Neuronal stem cell (in vitro differentiated cells): ENCODE results near the gene ZNF740.

Experiments
- DNase-seq: peaks from one replicate; pipeline ENCODE4 v3.0.0-alpha.2; 2013; ENCODE audit warnings: low spot score
- H2AFZ ChIP-seq: one replicate; pipeline ENCODE4 v1.6.1; 2013; ENCODE audit warnings: mild to moderate bottlenecking, low read length, inconsistent platforms
- H2AK5ac ChIP-seq: 2 replicates; pipeline ENCODE4 v1.6.1; 2013; ENCODE audit warnings: low read depth, mild to moderate bottlenecking, inconsistent platforms, low read length, moderate library complexity, mixed read lengths
- H2BK120ac ChIP-seq: 2 replicates; pipeline ENCODE4 v1.6.1; 2013; ENCODE audit warnings: low read depth, mild to moderate bottlenecking, inconsistent platforms, low read length, moderate library complexity, mixed read lengths
- H2BK12ac ChIP-seq: one replicate; pipeline ENCODE4 v1.6.1; 2013; ENCODE audit warnings: low read length, inconsistent platforms
- H2BK15ac ChIP-seq: 2 replicates; pipeline ENCODE4 v1.6.1; 2013; ENCODE audit warnings: mild to moderate bottlenecking, low read length, inconsistent platforms, mixed read lengths
- H2BK5ac ChIP-seq: one replicate; pipeline ENCODE4 v1.6.1; 2013; ENCODE audit warnings: inconsistent platforms, mild to moderate bottlenecking, low read length, moderate library complexity
- H3K14ac ChIP-seq: one replicate; pipeline ENCODE4 v1.6.1; 2013; ENCODE audit warnings: low read length, inconsistent platforms
- H3K18ac ChIP-seq: 2 replicates; pipeline ENCODE4 v1.6.1; 2013; ENCODE audit warnings: low read length, inconsistent platforms
- H3K23ac ChIP-seq: 2 replicates; pipeline ENCODE4 v1.6.1; 2013; ENCODE audit warnings: low read depth, mild to moderate bottlenecking, mixed read lengths, low read length, inconsistent platforms; ENCODE audit not compliant: poor library complexity
- H3K27ac ChIP-seq: replicated peaks from 3 replicates; pipeline ENCODE4 v1.5.1; 2013; ENCODE audit warnings: low read length, inconsistent platforms
- H3K27me3 ChIP-seq, 3 experiments: 2 replicates each; pipeline ENCODE4 v1.6.1; 2013; ENCODE audit warnings: low read length in 3 of 3, mild to moderate bottlenecking in 2 of 3, inconsistent platforms in 1 of 3, low read depth in 1 of 3, mixed read lengths in 1 of 3, moderate library complexity in 1 of 3; ENCODE audit not compliant: control insufficient read depth in 3 of 3, insufficient read depth in 3 of 3
- H3K36me3 ChIP-seq, 2 donors: replicated peaks in 1 of 2; 2 replicates each; pipeline ENCODE4 v1.6.1; 2013; ENCODE audit warnings: low read length in 2 of 2; ENCODE audit not compliant: control insufficient read depth in 2 of 2, insufficient read depth in 2 of 2
- H3K4ac ChIP-seq: 2 replicates; pipeline ENCODE4 v1.6.1; 2013; ENCODE audit warnings: inconsistent platforms, mild to moderate bottlenecking, low read length, moderate library complexity
- H3K4me1 ChIP-seq, 2 donors: 1 replicate in 1 of 2; 2 replicates in 1 of 2; pipeline ENCODE4 v1.6.1; 2013; ENCODE audit warnings: low read length in 2 of 2, low read depth in 1 of 2; ENCODE audit not compliant: control insufficient read depth in 2 of 2, insufficient read depth in 1 of 2
- H3K4me2 ChIP-seq: one replicate; pipeline ENCODE4 v1.6.1; 2013; ENCODE audit warnings: mild to moderate bottlenecking, low read length, inconsistent platforms; ENCODE audit not compliant: insufficient read depth, poor library complexity, severe bottlenecking
- H3K4me3 ChIP-seq, 2 donors: 2 replicates each; pipeline ENCODE4 v1.5.1; 2013; ENCODE audit warnings: low read length in 2 of 2, mild to moderate bottlenecking in 2 of 2, inconsistent platforms in 1 of 2, moderate library complexity in 1 of 2
- H3K79me1 ChIP-seq: one replicate; pipeline ENCODE4 v1.6.1; 2013; ENCODE audit warnings: low read depth, mild to moderate bottlenecking, inconsistent platforms, low read length, moderate library complexity
- H3K9ac ChIP-seq: one replicate; pipeline ENCODE4 v1.6.1; 2013; ENCODE audit warnings: mild to moderate bottlenecking, low read depth, low read length, inconsistent platforms; ENCODE audit not compliant: poor library complexity
- H3K9me3 ChIP-seq, 2 donors: replicated peaks in 1 of 2; 2 replicates each; pipeline versions ENCODE3 to v1.6.1; 2013; ENCODE audit warnings: low read length in 2 of 2, mild to moderate bottlenecking in 2 of 2, inconsistent platforms in 1 of 2, low read depth in 1 of 2, mixed read lengths in 1 of 2, moderate library complexity in 1 of 2; ENCODE audit not compliant: control insufficient read depth in 2 of 2, insufficient read depth in 1 of 2
- H4K8ac ChIP-seq: one replicate; pipeline ENCODE4 v1.6.1; 2013; ENCODE audit warnings: low read depth, mild to moderate bottlenecking, inconsistent platforms, low read length, moderate library complexity
- H4K91ac ChIP-seq: one replicate; pipeline ENCODE4 v1.6.1; 2013; ENCODE audit warnings: low read length, low read depth, mild to moderate bottlenecking, inconsistent platforms; ENCODE audit not compliant: poor library complexity
- WGBS, 2 donors: extraction: QIAGEN DNeasy Blood & Tissue Kit; methylation state at CpG; one replicate each; pipeline ENCODE4 v1.1.7; 2013; ENCODE audit warnings: missing lambda C conversion rate in 2 of 2, mixed read lengths in 1 of 2; ENCODE audit not compliant: insufficient read length in 2 of 2, insufficient replicate concordance in 1 of 2; ENCODE audit errors: extremely low coverage in 2 of 2; 5-methylcytosine and 5-hydroxymethylcytosine counted together

Gene ZNF740

DNA sequence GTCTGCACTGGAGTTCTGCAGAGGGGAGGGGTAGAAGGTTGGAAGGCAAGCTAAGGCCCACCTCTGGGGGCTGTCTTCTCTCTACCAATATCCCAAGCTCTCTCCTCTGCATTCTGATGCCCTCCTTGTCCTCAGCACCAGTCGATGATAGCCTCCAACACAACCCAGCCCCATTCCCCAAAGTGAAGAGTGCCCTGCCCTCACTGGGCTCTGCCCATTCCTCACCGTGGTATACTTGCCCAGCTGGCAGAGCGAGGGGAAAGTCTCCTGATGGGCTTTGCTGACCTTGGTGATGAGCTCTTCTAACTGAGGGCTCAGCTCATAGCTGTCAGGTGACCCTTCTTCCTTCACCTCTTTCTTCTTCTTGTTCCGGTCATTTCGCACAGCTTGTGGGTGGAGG is 33.7 kb downstream of the ZNF740 start:
- H3K18ac ChIP-seq, result no peak overlapping the region
- H3K4me3 ChIP-seq, result no peak overlapping the region
- H2BK120ac ChIP-seq, result no peak overlapping the region
- no peaks in the 10 kb centered on the region for H3K36me3 ChIP-seq
- no peak overlapping the region for H3K23ac ChIP-seq
- no CpG with 5 or more reads among the region's 5 CpGs for WGBS, 2 donors
- no peak overlapping the region for H4K91ac ChIP-seq
- peaks cover 17 to 22% of the 10 kb centered on the region in 2 donors for H3K4me1 ChIP-seq
- no peaks in the 10 kb centered on the region for H3K9me3 ChIP-seq
- no peak overlapping the region for H3K4ac ChIP-seq
- H3K27me3 ChIP-seq, result peaks cover 0 to 32% (median 13%) of the 10 kb centered on the region in 3 experiments
- no peaks in the 10 kb centered on the region for H3K79me1 ChIP-seq
- no peak overlapping the region for H4K8ac ChIP-seq
- no peak overlapping the region for H2AK5ac ChIP-seq
- DNase-seq, result no peak
- no peak overlapping the region for H2AFZ ChIP-seq
- H2BK5ac ChIP-seq, result no peak overlapping the region
- H2BK12ac ChIP-seq, result no peak overlapping the region
- H3K27ac ChIP-seq, result no peak overlapping the region
- H2BK15ac ChIP-seq, result no peak overlapping the region
- H3K4me2 ChIP-seq, result no peak overlapping the region
- no peak overlapping the region for H3K14ac ChIP-seq
- no peak overlapping the region for H3K9ac ChIP-seq

DNA sequence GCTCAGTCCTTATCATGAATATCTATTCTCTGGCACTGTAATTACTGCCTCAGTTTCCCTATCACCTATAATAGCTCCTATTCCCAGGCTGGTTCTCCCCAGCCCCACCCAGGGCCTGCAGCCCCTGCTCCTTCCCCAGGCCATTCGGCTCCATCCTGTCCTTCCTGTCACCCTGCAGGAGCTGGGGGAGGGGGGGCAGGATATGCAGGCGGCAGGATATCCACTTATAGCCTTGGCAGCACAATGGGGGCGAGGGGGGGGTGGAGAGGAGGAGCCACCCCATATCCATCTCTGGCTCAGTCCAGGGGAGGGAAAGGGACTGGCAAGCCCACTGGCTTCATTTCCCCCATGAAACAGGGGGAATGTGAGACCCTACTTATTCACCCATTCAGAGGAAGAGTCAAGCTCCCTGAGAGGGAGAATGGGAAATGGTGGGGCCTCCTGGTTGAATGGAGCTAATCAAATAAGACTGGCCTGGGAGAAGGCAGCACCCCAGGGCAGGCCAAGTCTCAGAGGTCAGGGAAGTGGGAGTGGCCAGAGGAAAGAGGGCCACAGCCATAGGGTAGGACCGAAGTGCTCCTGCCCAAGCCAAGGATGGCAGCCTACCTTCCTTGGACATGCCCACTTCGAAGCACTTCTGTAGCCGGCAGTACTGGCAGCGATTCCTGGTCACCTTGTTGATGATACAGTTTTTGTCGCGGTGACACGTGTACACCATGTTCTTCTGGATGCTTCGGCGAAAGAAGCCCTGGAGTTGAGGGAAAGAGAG is 34.3 kb downstream of the ZNF740 start:
- Histone ChIP-seq H3K4ac (no peak overlapping the region), H2AFZ (no peak overlapping the region), H3K4me1 (peaks cover 23 to 27% of the 10 kb centered on the region in 2 donors), H4K91ac (no peak overlapping the region), H3K23ac (no peak overlapping the region), H2BK12ac (no peak overlapping the region), H3K27me3 (peaks cover 4 to 38% (median 20%) of the 10 kb centered on the region in 3 experiments), H2BK15ac (no peak overlapping the region), H3K18ac (no peak overlapping the region), H3K36me3 (no peaks in the 10 kb centered on the region), H2BK5ac (no peak overlapping the region), H3K9me3 (no peaks in the 10 kb centered on the region), H3K27ac (no peak overlapping the region), H2AK5ac (no peak overlapping the region), H4K8ac (no peak overlapping the region), H3K9ac (no peak overlapping the region), H2BK120ac (no peak overlapping the region), H3K14ac (no peak overlapping the region), H3K4me3 (no peak overlapping the region), H3K79me1 (no peaks in the 10 kb centered on the region), H3K4me2 (no peak overlapping the region)
- DNase-seq, result no peak
- WGBS, 2 donors, result no CpG with 5 or more reads among the region's 12 CpGs

DNA sequence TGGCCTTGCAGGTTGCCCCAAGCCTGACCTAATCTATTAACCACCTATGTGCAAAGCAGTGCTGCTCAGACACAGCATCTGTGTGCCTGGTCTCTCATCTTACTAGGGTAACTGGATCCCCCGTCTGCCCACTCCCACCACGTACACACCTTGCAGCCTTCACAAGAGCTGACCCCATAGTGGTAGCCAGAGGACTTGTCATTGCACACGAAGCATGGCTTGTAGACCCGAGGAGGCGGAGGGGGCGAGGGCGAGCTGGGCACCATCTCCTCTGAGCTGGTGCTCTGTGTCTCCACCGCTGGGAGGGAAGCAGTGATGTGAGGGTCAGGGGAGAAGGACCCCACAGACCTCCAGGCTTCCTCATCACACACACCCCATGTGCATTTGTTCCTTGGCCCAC is 35.0 kb downstream of the ZNF740 start:
- peak overlapping the region; percentile 23 for H3K23ac ChIP-seq
- DNase-seq, result no peak
- no peak overlapping the region for H2BK120ac ChIP-seq

DNA sequence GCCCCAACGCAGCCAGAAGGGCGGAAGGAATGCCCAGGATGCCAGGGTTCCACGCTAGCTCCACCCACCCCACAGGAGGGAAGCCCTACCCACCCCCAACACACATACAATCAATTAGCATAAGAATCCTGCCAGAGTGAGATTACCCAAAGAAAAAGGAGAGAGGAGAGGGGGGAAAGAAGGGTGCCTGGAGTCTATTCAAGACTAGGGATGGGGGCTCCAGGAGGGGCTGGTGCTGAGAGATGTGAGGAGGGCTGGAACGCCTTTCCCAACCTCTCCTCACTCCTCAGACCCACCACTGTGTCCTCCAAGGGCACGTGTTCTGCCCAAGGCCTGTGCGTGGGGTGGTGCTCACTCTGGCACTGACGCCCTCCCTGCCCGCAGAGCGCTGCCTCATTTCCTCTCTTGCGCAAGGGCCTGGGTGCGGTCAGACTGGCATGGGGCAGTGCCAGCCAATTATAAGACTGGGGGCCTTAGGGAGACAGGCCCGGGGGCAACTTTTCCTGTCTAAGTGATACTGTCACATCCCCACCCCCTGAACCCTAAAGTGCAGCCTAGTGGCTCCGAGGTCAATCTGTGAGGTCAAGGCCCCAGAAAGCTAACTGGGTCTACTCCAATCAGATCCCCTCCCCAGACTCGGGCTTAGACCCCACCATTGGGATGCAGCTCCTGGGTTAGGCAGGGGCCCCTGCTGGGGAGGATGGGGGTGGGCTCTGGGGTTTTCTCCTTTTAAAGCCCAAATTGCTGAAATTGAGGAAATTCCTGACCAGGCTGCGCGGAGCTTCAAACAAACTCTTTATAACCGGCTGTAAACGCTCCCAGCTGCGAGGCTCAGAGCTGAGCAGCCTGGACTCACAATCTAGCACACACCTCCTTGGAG is 36.8 kb downstream of the ZNF740 start:
- H3K27me3 ChIP-seq, result peaks cover 4 to 39% (median 21%) of the 10 kb centered on the region in 3 experiments
- no peak overlapping the region for H3K4me2 ChIP-seq
- H3K4ac ChIP-seq, result no peak overlapping the region
- H3K4me1 ChIP-seq, result peaks cover 29% of the 10 kb centered on the region in 2 donors
- H3K14ac ChIP-seq, result no peak overlapping the region
- H3K23ac ChIP-seq, result no peak overlapping the region
- H3K9ac ChIP-seq, result no peak overlapping the region
- no peaks in the 10 kb centered on the region for H3K9me3 ChIP-seq
- H2BK15ac ChIP-seq, result no peak overlapping the region
- H3K18ac ChIP-seq, result peak overlapping the region; percentile 69
- H2BK5ac ChIP-seq, result no peak overlapping the region
- H2BK120ac ChIP-seq, result no peak overlapping the region
- no CpG with 5 or more reads among the region's 19 CpGs for WGBS, 2 donors
- no peak overlapping the region for H2AFZ ChIP-seq
- no peak overlapping the region for H2BK12ac ChIP-seq
- H2AK5ac ChIP-seq, result peak overlapping the region; percentile 82
- no peak overlapping the region for H3K4me3 ChIP-seq
- H4K91ac ChIP-seq, result no peak overlapping the region
- no peaks in the 10 kb centered on the region for H3K36me3 ChIP-seq
- no peaks in the 10 kb centered on the region for H3K79me1 ChIP-seq
- H3K27ac ChIP-seq, result no peak overlapping the region
- DNase-seq, result no peak
- no peak overlapping the region for H4K8ac ChIP-seq

More for the DNA sequence above, 35.0 kb downstream of the ZNF740 start:
- Histone ChIP-seq H2AK5ac (no peak overlapping the region), H3K9me3 (no peaks in the 10 kb centered on the region), H3K4ac (no peak overlapping the region), H3K27me3 (peaks cover 4 to 39% (median 21%) of the 10 kb centered on the region in 3 experiments), H3K4me2 (no peak overlapping the region), H2BK12ac (no peak overlapping the region), H3K9ac (no peak overlapping the region), H2BK5ac (no peak overlapping the region), H2AFZ (no peak overlapping the region), H3K14ac (no peak overlapping the region), H4K91ac (no peak overlapping the region), H3K27ac (no peak overlapping the region), H3K18ac (no peak overlapping the region), H3K4me1 (peaks cover 25 to 27% of the 10 kb centered on the region in 2 donors), H3K36me3 (no peaks in the 10 kb centered on the region), H4K8ac (no peak overlapping the region), H3K4me3 (no peak overlapping the region), H2BK15ac (no peak overlapping the region), H3K79me1 (no peaks in the 10 kb centered on the region)
- WGBS, 2 donors, result no CpG with 5 or more reads among the region's 8 CpGs
